Stomach (tissue), 4 donors: ENCODE results near the gene SPEN.

Experiments
- CTCF ChIP-seq, 7 experiments: fragments of 450-650 bp in 4 of 7; fragments of 200-600 bp in 3 of 7; sonication (generic) in 3 of 7; IDR thresholded peaks; one replicate each; pipeline ENCODE4 v1.5.1; 2016 to 2019; ENCODE audit warnings: antibody characterized with exemption in 7 of 7, control low read depth in 2 of 7, mild to moderate bottlenecking in 1 of 7
- EP300 ChIP-seq: sonication (generic); formaldehyde crosslinking; IDR thresholded peaks from one replicate; pipeline ENCODE4 v1.6.1; 2017; ENCODE audit warnings: antibody characterized with exemption
- POLR2A ChIP-seq, 4 donors: fragments of 450-650 bp; IDR thresholded peaks; one replicate each; pipeline ENCODE4 v1.6.1; 2016; ENCODE audit warnings: antibody characterized with exemption in 4 of 4, control low read depth in 2 of 4, mild to moderate bottlenecking in 1 of 4, moderate library complexity in 1 of 4
- POLR2AphosphoS5 ChIP-seq, 3 donors: sonication (generic); formaldehyde crosslinking; IDR thresholded peaks; one replicate each; pipeline ENCODE4 v1.6.1; 2016; ENCODE audit warnings: antibody characterized with exemption in 3 of 3

GRCh38 chr1:15974855-15975254, 127.3 kb downstream of the SPEN start:
- TF ChIP-seq POLR2A (IDR thresholded peaks at IDR 0.05) (no peak), CTCF (IDR thresholded peaks at IDR 0.05) (no peak), EP300 (no peak), POLR2AphosphoS5 (IDR thresholded peaks at IDR 0.05) (no peak)
